Activated CD4-positive, CD25-positive, alpha-beta regulatory T cell treated with anti-CD3 and anti-CD28 coated beads, Interleukin-2, amount 50 U/mL, for 24 hours (primary cell): ENCODE results near the gene TRRAP.

Experiments used
- ATAC-seq, 2 donors: fragments of 150-1000 bp; cut with Tn5 transposase; one replicate each; pipeline ENCODE4 v1.10.0; 2021; ENCODE audit warnings: mild to moderate bottlenecking in 1 of 2, moderate library complexity in 1 of 2

TRRAP gene

GRCh38 chr7:98993024-98993897 lies 114.9 kb downstream of the TRRAP start:
- ATAC-seq, result no peak

GRCh38 chr7:98994046-98994944 lies 116.0 kb downstream of the TRRAP start:
- ATAC-seq, result no peak

- no peak for ATAC-seq
These were observed 116.8 kb downstream of the TRRAP start for GRCh38 chr7:98995111-98995510.

GRCh38 chr7:98995523-98996149 lies 117.3 kb downstream of the TRRAP start:
- no peak for ATAC-seq

- peak in 1 of 2 donors; percentile 27 for ATAC-seq
These were observed 117.8 kb downstream of the TRRAP start for GRCh38 chr7:98996150-98996552.

GRCh38 chr7:98997846-98998245 lies 119.5 kb downstream of the TRRAP start:
- no peak for ATAC-seq

GRCh38 chr7:98998821-98999725 lies 120.7 kb downstream of the TRRAP start:
- no peak for ATAC-seq

GRCh38 chr7:99000196-99000903 lies 122.0 kb downstream of the TRRAP start:
- ATAC-seq, result no peak

GRCh38 chr7:99000904-99001465 lies 122.7 kb downstream of the TRRAP start:
- ATAC-seq, result no peak

GRCh38 chr7:99001482-99002147 lies 123.3 kb downstream of the TRRAP start:
- no peak for ATAC-seq

GRCh38 chr7:99002148-99002826 lies 124.0 kb downstream of the TRRAP start:
- ATAC-seq, result no peak

- no peak for ATAC-seq
These were observed 124.5 kb downstream of the TRRAP start for GRCh38 chr7:99002827-99003212.

- ATAC-seq, result no peak
These were observed 125.1 kb downstream of the TRRAP start for GRCh38 chr7:99003419-99003818.

GRCh38 chr7:99004216-99004615 lies 125.9 kb downstream of the TRRAP start:
- ATAC-seq, result no peak

- no peak for ATAC-seq
These were observed 126.6 kb downstream of the TRRAP start for GRCh38 chr7:99004781-99005500.

GRCh38 chr7:99005776-99006175 lies 127.4 kb downstream of the TRRAP start:
- no peak for ATAC-seq

- no peak for ATAC-seq
These were observed 128.6 kb downstream of the TRRAP start for GRCh38 chr7:99006739-99007424.

- no peak for ATAC-seq
These were observed 129.9 kb downstream of the TRRAP start for GRCh38 chr7:99008181-99008631.
